Hematopoietic multipotent progenitor cell (in vitro differentiated cells): ENCODE results near the gene TTC21A. TPM values are rescaled to one million over a fixed set of nuclear protein-coding genes. Genes with fewer than 3 reads are reported as not detected.
"Not testable (repeated sequence)": the region's sequence is repeated elsewhere in the genome, so short reads cannot be mapped to it uniquely, and the experiment has no call there.

ENCODE experiments used
- DNase-seq, 3 donors: peaks; one replicate each; pipeline ENCODE4 v3.0.0-alpha.2; 2011 to 2015; ENCODE audit warnings: low read depth in 2 of 3, low spot score in 2 of 3
- total RNA-seq: library from RNA; depleted of rRNA; stranded (reverse); fragments of >200 nt; gene quantifications from one replicate; pipeline ENCODE4 v1.2.3, GENCODE V29; 2012

TTC21A gene
- 5.1 TPM for total RNA-seq

- DNase-seq = peak; percentile 31 to 79 (median 77)
Observed at GRCh38 chr3:39107388-39108199, at the start of gene TTC21A, which contains the start of gene GORASP1. Gene TTC21A (plus strand): TSS chr3:39107680. CDS start chr3:39107838, 158 bp downstream. Gene GORASP1 (minus strand): TSS chr3:39107627. CDS start chr3:39107541, 86 bp downstream.

GRCh38 chr3:39061228-39061627, 46.3 kb upstream of the TTC21A start:
- DNase-seq = not testable (repeated sequence)

- no peak for DNase-seq
Observed at GRCh38 chr3:39062180-39062579, 45.3 kb upstream of the TTC21A start.

GRCh38 chr3:39063143-39063542, 44.3 kb upstream of the TTC21A start:
- DNase-seq = no peak

GRCh38 chr3:39064646-39065045, 42.8 kb upstream of the TTC21A start:
- DNase-seq = no peak

- DNase-seq = peak in 2 of 3 donors; percentile 63 to 82
Observed at GRCh38 chr3:39065197-39065596, 42.3 kb upstream of the TTC21A start.

GRCh38 chr3:39067286-39067685, 40.2 kb upstream of the TTC21A start:
- DNase-seq = no peak

GRCh38 chr3:39068556-39068955, 38.9 kb upstream of the TTC21A start:
- no peak for DNase-seq

GRCh38 chr3:39075910-39076309, 31.6 kb upstream of the TTC21A start:
- no peak for DNase-seq

GRCh38 chr3:39079530-39079929, 27.9 kb upstream of the TTC21A start:
- no peak for DNase-seq

GRCh38 chr3:39080026-39080425, 27.5 kb upstream of the TTC21A start:
- no peak for DNase-seq

GRCh38 chr3:39082666-39083313, 24.7 kb upstream of the TTC21A start:
- no peak for DNase-seq

GRCh38 chr3:39086144-39086543, 21.3 kb upstream of the TTC21A start:
- no peak for DNase-seq

- no peak for DNase-seq
Observed at GRCh38 chr3:39088456-39088855, 19.0 kb upstream of the TTC21A start.

GRCh38 chr3:39088889-39089288, 18.6 kb upstream of the TTC21A start:
- DNase-seq = no peak

GRCh38 chr3:39090922-39091321, 16.6 kb upstream of the TTC21A start:
- DNase-seq = no peak

- no peak for DNase-seq
Observed at GRCh38 chr3:39094851-39095677, 12.4 kb upstream of the TTC21A start.

- no peak for DNase-seq
Observed at GRCh38 chr3:39095778-39096177, 11.7 kb upstream of the TTC21A start.

- DNase-seq = no peak
Observed at GRCh38 chr3:39096775-39097174, 10.7 kb upstream of the TTC21A start.

- no peak for DNase-seq
Observed at GRCh38 chr3:39097716-39098472, 9.6 kb upstream of the TTC21A start.
